Measurements from ENCODE around the gene SLC6A13.
"Not testable (repeated sequence)": the region's sequence is repeated elsewhere in the genome, so short reads cannot be mapped to it uniquely, and the experiment has no call there.

The SLC6A13 gene

DNA sequence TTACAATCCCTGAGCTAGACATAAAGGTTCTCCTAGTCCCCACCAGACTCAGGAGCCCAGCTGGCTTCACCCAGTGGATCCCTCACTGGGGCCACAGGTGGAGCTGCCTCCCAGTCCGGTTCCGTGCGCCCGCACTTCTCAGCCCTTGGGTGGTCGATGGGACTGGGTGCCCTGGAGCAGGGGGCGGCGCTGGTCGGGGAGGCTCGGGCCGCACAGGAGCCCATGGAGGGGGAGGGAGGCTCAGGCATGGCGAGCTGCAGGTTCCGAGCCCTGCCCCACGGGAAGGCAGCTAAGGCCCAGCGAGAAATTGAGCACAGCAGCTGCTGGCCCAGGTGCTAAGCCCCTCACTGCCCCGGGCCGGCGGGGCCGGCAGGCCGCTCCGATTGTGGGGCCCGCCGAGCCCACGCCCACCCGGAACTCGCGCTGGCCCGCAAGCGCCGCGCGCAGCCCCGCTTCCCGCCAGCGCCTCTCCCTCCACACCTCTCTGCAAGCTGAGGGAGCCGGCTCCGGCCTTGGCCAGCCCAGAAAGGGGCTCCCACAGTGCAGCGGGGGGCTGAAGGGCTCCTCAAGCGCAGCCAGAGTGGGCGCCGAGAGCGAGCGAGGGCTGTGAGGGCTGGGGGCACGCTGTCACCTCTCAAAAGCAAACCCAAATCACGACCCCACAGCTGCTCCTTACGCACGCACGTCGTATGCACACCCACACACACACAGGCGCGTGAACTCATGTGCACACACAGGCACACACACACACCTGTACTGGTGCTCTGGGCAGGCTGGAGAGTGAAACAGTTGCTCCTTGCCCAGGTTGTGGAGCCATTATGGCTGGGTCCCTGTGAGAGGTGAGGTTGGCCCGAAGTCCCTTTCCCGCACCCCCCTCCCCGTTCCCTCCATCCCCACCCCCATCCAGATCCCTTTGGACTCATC lies 74.4 kb downstream of the SLC6A13 start:
- DNase-seq (ENCODE audit: low read depth, low spot score); H3K4me3 ChIP-seq (ENCODE audit: low read length): not testable (repeated sequence)

DNA sequence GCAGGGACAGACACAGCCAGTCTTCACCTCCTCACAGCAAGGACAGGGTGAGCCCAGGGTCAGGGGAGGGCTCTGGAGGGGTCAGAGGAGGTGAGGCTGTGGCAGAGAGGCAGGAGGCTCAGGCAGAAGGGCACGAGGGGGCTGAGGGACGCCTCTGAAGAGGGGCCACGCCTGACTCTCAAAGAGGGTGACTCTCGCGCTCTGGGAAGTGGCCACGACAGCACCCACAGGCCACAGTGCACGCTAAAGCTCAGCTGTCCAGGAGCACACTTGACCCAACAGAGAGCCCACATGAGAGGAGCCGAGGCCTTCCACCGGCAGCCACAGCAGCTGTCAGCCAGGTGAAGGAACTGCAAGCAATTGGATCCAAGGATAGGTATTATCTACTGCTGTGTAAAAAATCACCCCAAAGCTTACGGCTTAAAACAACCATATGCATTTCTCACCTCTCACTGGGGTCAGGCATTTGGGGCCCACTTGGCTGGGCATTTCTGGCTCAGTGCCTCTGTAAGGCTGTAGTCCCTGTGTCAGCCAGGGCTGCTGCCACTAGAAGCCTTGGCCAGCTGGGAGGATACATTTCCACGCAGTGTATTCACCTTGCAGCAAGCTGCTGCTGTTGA lies 76.5 kb downstream of the SLC6A13 start:
- no peak overlapping the region for H3K4me3 ChIP-seq (ENCODE audit: low read length)
- no peak for DNase-seq (ENCODE audit: low read depth, low spot score)

DNA sequence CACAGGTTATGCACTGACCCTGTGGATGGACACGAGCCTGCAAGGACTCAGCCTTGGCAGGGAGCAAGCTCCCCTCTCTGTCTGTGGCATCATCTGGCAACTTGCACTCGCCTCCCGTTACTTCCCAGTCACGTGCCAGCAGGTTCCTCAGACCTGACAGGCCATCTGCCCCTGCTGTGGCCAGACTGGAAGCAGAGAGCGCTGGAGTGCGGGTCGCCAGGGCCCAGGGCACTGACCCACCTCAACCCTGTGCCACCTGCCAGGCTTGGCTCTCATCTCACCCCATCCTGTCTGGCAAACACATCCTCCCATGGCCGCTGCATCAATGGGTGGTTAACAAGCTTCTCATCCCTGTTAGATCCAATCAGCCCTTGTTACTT lies 77.1 kb downstream of the SLC6A13 start:
- H3K4me3 ChIP-seq (ENCODE audit: low read length): no peak overlapping the region
- DNase-seq (ENCODE audit: low read depth, low spot score): no peak

DNA sequence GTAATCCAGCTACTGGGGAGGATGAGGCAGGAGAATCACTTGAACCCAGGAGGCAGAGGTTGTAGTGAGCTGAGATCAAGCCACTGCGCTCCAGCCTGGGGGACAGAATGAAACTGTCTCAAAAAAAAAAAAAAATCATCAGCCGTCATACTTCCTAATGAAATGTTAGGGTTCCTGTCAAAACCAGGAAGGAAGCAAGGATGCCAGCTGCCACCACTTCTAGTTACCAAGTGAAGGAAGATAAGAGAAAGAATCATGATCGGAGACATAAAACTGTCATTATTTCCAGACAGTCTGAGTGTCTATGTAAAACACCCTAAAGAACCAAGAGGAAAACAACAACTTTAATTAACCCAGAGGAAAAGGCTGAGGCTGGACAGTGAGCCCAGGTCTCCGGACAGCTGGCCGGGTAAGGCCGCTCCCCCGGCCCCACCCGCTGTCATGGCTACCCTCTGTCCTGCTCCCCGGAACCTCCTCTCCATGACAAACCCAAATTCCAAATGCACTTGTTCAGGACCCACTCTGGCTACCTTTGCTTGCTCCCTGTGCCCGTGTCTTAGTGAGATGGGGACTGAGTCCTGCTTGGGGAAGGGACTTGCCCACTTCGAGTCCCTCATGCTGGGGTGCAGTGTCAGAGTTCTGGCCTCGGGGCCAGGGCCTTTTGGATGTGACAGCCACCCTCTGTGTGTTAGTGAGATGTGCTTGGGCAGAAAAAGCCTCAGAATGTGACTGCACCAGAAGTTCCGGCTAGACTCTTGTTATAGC lies 77.6 kb downstream of the SLC6A13 start:
- no peak overlapping the region for H3K4me3 ChIP-seq (ENCODE audit: low read length)
- no peak for DNase-seq (ENCODE audit: low read depth, low spot score)

DNA sequence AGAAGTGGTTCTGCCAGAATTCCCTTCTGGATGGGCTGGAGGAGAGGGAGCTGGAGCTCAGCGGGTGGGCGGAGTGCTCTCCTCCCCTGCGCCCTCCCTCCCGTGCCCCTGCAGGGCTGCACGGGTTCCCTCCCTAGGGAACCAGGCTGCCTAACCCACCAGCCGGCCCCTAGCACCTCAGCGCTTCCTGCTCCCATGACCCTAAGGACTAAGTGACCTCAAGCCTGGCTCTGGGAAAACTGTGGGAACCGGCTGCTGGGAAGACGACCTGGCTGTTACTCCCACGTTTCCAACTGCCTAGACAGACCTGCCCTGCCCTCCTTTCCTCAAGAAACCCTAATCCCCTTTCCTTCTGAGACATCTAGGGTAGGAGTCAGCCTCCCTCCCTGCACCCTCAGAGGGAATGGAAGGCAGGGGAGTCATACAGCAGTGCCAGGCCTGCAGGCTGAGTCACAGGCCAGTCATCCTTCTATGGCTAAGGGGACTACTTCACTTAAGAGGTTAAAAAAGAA lies 80.2 kb downstream of the SLC6A13 start:
- DNase-seq (ENCODE audit: low read depth, low spot score): no peak
- no peak overlapping the region for H3K4me3 ChIP-seq (ENCODE audit: low read length)

DNA sequence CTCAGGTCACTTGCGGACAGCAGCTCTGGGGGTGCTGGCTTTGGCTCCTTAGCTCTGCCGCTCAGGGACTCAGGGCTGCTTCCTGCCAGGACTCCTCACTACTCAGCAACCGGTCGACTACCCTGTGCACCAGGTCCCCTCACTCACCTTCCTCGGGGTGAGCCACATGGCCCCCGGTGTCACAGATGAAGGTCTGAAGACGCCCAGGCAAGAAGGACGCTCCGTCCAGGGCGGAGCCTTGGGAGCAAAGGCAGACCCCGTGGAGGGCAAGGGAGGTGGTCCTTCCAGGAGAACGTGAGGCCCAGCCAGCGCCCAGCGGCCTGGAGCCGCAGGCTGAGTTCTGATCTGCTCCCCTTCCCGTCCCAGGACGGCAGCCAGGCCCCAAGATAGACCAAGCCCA lies 80.7 kb downstream of the SLC6A13 start:
- H3K4me3 ChIP-seq (ENCODE audit: low read length): no peak overlapping the region
- no peak for DNase-seq (ENCODE audit: low read depth, low spot score)

DNA sequence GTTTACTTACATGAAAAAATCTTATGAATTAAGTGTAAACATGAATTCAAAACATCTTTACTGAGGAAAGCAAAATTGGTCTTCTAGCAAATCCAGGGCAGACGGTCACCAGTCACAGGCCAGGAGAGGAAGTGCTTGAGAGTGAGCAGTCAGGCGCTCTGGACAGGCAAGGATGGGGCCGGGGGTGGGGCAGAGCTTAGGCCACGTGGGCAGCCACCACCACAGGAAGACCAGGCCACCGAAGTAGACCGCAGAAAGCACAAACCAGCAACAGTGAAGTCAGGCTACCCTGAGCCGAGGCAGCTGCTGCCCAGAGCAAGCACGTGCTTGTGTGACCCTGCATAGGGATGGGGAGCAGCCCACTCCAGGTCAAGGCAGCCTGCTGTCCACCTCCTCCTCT lies 82.2 kb downstream of the SLC6A13 start:
- DNase-seq (ENCODE audit: low read depth, low spot score): no peak

DNA sequence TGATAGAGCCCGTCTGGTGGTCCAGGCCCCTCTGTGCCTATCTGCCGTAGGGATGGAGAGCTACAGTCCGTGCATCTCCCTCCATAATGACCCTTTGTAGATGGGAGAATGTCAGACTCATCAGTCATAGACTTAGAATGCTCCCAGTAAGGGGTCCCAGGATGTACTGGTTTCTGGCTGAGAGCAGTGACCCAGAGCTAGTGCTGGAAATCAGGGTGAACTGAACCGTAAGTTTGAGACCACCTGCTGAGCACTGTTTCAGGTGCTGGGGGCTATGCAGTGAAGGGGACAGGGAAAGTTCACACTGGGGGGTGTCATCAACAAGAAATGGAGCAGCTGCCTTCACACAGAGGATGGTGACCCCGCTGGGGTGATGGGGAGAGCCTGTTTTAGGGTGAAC lies 82.8 kb downstream of the SLC6A13 start:
- no peak overlapping the region for H3K4me3 ChIP-seq (ENCODE audit: low read length)
- no peak for DNase-seq (ENCODE audit: low read depth, low spot score)

More for the DNA sequence above, 82.2 kb downstream of the SLC6A13 start:
- H3K4me3 ChIP-seq (ENCODE audit: low read length): no peak overlapping the region

DNA sequence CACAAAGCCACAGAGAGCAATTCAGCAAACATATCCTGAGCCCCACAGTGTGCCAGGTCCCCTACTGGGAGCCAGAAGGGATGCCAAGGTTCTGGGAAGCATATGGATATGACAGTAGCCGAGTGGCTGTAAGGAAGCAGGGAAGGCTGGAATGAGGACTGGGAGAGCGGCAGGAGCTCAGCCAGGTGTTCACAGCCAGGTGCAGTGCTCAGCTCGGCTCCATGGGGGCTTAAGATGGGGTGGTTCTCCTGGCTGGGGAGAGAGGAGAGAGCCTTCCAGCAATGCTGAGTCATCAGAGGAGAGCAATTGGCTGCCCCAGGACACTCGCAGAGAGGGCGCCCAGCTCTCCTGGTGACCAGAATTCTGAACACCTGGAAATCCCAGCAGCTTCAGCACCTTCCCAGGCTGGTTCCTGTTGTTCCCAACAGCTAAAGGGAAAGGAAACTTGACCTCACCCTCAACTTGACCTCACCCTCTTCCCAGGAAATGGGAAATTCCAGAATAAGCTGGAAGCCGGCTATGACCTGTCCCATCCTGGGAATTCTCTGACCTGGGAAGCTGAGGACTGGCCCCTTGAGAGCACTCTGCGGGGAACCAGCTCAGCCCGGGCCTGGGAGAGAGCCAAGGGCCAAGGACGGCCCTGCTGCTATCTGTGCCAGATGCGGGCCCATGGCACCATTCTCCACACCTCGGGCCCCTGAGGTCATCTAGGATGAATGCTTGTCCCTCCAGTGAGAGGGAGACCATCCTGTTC lies 83.3 kb downstream of the SLC6A13 start:
- DNase-seq (ENCODE audit: low read depth, low spot score): no peak
- H3K4me3 ChIP-seq (ENCODE audit: low read length): no peak overlapping the region

DNA sequence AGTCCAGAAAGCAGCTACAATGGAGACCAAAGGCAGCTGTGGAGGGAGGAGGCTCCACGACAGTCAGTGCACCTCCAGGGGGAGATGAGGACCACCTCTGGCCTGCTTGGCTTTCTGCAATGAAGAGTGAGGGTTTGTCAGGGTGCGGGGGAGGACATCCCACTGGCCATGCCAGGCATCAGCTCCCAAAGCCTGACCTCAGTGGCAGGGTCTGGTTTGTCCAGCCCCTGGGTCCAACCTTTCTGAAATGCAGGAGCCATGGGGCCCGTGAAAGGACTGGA lies 83.9 kb downstream of the SLC6A13 start:
- DNase-seq (ENCODE audit: low read depth, low spot score): no peak
- H3K4me3 ChIP-seq (ENCODE audit: low read length): no peak overlapping the region

DNA sequence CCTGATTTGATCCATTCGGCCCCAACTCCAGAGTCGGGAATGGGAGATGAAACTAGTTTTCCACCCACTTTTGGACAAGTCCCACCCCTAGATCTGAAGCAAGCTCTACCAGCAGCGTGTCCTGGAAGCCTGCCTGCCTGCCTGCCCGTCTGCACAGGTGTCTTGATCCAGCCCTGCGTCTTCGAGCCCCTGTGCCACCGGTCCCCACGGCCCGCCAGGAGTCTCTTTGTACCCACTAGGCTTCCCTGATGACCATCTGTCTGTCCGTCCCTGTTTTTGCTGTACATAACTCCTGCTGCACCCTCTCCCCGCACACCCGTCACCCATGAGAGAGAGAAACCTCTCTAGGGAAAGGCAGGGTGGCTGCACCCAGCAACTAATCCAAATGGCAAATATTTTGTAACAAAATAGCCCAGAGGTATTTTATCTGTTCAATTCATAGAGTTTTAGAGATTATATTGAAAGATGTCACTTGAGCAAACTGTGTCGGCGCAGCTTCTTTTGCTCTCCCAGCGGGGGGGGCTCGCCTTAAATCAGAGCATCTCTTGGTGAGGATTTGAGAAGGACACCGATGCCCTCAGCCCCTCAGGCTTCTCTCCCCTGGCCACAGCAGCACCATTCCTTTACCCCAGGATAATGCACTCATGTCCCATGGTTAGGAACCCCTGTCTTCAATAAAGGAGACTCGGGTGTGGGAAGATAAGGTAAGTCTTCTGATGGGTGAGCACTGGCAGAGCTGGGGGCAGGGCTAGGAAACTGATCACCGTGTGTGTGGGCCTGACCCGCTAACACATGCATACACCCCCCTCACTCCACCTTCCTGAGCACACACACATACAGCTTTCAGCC lies 84.4 kb downstream of the SLC6A13 start:
- H3K4me3 ChIP-seq (ENCODE audit: low read length): no peak overlapping the region
- no peak for DNase-seq (ENCODE audit: low read depth, low spot score)

DNA sequence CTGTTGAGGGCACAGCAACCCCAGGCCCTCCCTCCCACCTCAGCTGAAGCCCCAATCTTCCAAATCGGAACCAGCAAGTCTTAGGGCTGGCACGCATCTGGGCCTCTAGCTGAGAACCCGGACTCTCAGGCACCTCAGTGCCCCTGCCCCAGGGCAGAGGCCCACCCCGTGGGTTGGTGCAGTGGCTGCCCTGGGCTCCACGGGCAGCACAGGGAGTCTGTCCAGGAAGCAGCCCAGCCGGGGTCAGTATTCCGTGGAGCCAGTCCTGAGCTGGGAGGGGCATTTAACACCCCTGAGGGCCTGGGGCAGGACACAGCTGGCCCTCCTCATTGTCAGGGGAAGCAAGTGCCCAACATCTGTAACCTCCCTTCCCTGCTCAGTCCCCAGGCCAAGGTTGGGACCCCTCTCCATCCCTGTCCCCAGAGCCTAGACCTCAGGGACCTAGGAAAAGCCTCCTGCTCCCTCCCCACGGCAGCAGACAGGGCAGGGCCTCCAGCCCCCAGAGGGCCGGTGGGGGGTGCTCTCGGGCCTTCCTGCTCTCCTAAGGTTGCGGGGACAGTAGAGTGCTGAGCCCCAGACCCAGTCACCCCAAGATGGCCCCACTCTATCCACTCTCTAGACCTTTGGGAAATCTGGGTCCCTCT lies 85.2 kb downstream of the SLC6A13 start:
- no peak for DNase-seq (ENCODE audit: low read depth, low spot score)
- H3K4me3 ChIP-seq (ENCODE audit: low read length): no peak overlapping the region

DNA sequence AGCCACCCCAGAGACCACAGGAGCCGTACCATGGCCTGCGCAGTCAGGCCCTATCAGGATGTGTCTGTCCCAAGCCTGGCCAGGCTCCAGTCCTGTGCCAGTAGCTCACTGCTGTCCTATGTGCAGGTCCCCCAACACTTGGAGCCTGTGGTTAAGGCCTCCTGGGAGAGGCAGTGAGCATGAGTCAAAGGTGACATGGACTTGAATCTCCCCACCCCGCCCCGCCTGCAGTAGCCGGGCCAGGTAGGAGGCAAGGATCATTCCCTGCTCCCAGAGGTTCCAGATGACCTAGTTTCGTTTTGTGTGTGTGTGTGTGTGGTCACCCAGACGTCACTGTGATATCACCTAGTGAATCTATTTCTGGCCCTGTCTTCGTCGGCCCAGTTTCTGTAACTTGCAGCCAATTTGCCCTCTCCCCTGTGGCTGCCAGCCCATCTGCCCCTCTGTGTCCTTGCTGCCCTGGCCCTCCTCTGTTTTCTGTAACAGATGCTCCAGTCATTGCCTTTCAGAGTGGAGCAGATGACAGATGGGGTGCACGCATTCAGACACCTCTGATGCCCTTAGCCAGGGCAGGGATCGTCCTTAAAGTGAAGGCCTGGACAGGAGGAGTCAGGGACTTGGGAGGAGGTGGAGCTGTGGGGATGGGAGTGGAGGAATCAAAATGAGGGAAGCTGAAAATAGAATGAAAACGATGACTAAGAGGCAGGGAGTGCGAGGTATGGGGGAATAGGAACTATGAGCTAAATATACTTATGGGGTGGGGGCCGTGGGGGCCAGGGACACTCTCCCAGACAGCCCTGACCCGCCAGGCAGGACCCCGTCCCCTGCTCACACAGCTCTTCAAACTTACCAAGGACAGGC lies 86.1 kb downstream of the SLC6A13 start:
- H3K4me3 ChIP-seq (ENCODE audit: low read length): no peak overlapping the region
- DNase-seq (ENCODE audit: low read depth, low spot score): no peak

DNA sequence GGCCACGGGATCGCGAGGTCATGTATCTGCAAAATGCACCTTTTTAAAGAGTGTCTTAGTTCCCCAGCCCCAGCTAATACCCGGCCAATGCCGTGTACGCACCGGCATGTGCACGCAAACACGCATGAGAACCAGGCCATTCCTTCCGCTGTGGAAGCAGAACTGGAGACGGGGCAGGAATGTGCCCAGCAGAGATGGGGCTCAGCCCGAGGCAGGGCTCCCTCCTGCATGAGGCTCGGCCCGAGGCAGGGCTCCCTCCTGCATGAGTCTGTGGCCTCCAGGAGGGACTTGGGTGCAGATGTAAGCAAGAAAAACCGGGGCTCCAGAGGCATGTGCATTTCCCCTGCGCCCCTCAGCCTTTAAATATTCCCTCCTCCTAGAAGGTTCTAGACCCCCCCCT lies 86.9 kb downstream of the SLC6A13 start:
- H3K4me3 ChIP-seq (ENCODE audit: low read length): no peak overlapping the region
- DNase-seq (ENCODE audit: low read depth, low spot score): no peak

DNA sequence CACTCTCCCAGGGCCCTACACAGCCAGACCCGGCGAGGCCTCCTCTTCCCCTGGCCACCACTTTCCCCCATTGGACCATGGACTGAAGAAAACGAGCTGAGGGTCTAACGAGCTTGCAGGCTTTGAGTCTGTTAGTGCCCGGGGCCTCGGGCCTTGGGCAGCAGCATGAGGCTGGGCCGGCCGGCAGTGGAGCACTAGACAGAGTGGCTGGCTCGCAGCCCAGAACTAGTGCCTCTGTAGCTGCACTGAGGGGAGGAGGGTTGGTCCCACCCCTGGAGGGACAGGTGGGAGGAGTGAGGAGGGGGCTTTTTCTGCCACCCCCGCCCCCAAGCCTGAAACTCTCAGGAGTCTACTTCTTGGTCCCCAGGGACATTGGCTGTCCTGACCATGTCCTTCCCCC lies 87.4 kb downstream of the SLC6A13 start:
- no peak for DNase-seq (ENCODE audit: low read depth, low spot score)
- H3K4me3 ChIP-seq (ENCODE audit: low read length): no peak overlapping the region

DNA sequence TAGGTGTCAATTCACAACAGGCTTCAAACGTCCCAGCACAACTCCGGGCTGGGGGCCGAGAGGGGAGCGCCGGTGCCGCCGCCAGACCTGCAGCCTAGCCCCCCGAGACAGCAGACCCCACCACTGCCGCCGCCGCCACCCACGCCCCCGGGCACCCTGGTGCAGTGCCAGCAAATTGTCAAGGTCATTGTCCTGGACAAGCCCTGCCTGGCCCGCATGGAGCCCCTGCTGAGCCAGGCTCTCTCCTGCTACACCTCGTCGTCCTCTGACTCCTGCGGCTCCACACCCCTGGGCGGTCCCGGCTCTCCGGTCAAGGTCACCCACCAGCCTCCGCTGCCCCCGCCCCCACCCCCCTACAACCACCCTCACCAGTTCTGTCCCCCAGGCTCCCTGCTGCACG lies 88.0 kb downstream of the SLC6A13 start:
- H3K4me3 ChIP-seq (ENCODE audit: low read length): no peak overlapping the region
- no peak for DNase-seq (ENCODE audit: low read depth, low spot score)

DNA sequence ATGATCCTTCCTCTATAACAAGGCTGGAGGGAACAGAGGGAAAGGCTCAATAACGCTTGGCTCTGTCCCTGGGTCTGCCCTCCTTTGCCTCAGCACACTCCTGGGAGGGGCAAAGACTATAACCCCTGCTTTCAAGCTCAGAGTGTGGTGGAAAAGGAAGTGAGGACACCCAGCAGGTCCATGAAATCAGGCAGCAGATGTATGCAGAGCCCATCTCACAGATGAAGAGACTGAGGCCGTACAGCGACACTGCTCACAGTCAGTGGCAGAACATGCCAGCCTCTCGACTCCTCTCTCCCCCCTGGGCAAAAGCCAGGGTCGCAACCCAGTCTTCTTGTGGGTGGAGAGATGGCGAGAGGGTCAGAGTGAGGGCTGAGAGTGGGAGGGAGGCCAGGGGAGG lies 88.5 kb downstream of the SLC6A13 start:
- no peak for DNase-seq (ENCODE audit: low read depth, low spot score)
- no peak overlapping the region for H3K4me3 ChIP-seq (ENCODE audit: low read length)

Data from Jurkat, Clone E6-1 (cell line).